Activated T-helper 1 cell treated with anti-CD3 and anti-CD28 coated beads, Interleukin-12 subunit alpha, Interleukin-12 subunit beta, Interleukin-2, Interleukin-4 antibody, amounts not matched to agents 30 ng/mL and 10 ng/mL and 1 ng/mL, durations not matched to agents 14 hours and 24 hours and 36 hours (primary cell): ENCODE measurements around the gene HDAC9. TPM values are rescaled to one million over a fixed set of nuclear protein-coding genes. Genes with fewer than 3 reads are reported as not detected.

Source experiments
- DNase-seq: peaks from one replicate; pipeline ENCODE4 v3.0.0; 2021; ENCODE audit warnings: low spot score
- H3K27ac Mint-ChIP-seq: one replicate; pipeline ENCODE4 v1.8.0; 2021; ENCODE audit warnings: mild to moderate bottlenecking, mixed read lengths
- H3K27me3 Mint-ChIP-seq: one replicate; pipeline ENCODE4 v1.8.0; 2022; ENCODE audit warnings: mild to moderate bottlenecking, moderate library complexity, mixed read lengths; ENCODE audit not compliant: insufficient read depth
- H3K36me3 Mint-ChIP-seq: one replicate; pipeline ENCODE4 v1.8.0; 2021; ENCODE audit warnings: low read depth, mixed read lengths
- H3K4me1 Mint-ChIP-seq: one replicate; pipeline ENCODE4 v1.8.0; 2021; ENCODE audit warnings: low read depth, mixed read lengths
- H3K4me3 Mint-ChIP-seq: one replicate; pipeline ENCODE4 v1.8.0; 2021; ENCODE audit warnings: mild to moderate bottlenecking, moderate library complexity, mixed read lengths
- H3K9me3 Mint-ChIP-seq: one replicate; pipeline ENCODE4 v1.8.0; 2021; ENCODE audit warnings: mixed read lengths
- intact Hi-C: fragments of 100-400 bp; cut with micrococcal nuclease; formaldehyde crosslinking; loops from one replicate; pipeline ENCODE4 v1.15.1; 2024
- total RNA-seq: library from RNA; stranded (reverse); gene quantifications from 2 replicates; pipeline ENCODE4 v1.2.3, GENCODE V29; 2022

HDAC9 gene
- total RNA-seq, 1 donor from 2014 or later: 0.86 TPM

DNA sequence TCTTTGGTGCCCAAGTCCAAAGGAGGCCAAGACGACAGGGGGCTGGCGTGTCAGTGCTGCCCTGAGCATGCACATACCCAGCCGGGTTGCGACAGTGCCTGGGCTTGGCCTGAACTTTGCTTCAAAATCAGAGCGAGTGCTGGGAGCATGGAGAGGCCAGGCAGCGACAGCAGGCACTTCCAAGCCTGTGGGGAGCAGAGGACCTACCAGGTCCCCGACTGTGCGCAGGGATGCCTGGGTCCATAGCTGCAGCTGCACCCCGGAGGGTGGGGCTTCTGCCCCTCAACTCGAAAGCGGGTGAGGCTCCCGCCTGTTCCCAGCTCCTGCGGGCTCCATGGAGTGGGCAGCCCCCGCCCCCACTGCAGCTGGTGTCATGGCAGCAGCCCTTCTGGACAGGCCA is 79.1 kb downstream of the HDAC9 start:
- Mint-ChIP-seq H3K27ac (no peak overlapping the region), H3K4me3 (no peak overlapping the region), H3K9me3 (no peaks in the 10 kb centered on the region), H3K27me3 (no peaks in the 10 kb centered on the region), H3K36me3 (no peaks in the 10 kb centered on the region), H3K4me1 (no peaks in the 10 kb centered on the region)
- DNase-seq: no peak
- intact Hi-C loops: loop anchor here (5.0 kb wide), 1 partner anchor 222 kb away; no protein-coding TSS in a partner anchor

- DNase-seq: no peak
Measured at GRCh38 chr7:18575622-18576572, 80.3 kb downstream of the HDAC9 start.

GRCh38 chr7:18577096-18577771 is 81.7 kb downstream of the HDAC9 start:
- Mint-ChIP-seq H3K36me3 (no peaks in the 10 kb centered on the region), H3K4me3 (no peak overlapping the region), H3K27me3 (no peaks in the 10 kb centered on the region), H3K27ac (no peak overlapping the region), H3K4me1 (no peaks in the 10 kb centered on the region), H3K9me3 (no peaks in the 10 kb centered on the region)
- DNase-seq: no peak
- intact Hi-C loops: loop anchor here (5.0 kb wide), 1 partner anchor 225 kb away; no protein-coding TSS in a partner anchor

More at GRCh38 chr7:18575622-18576572, 80.3 kb downstream of the HDAC9 start:
- H3K27ac Mint-ChIP-seq: no peak overlapping the region
- H3K36me3 Mint-ChIP-seq: no peaks in the 10 kb centered on the region
- no peaks in the 10 kb centered on the region for H3K27me3 Mint-ChIP-seq
- intact Hi-C loops: loop anchor here (5.0 kb wide), 1 partner anchor 224 kb away; no protein-coding TSS in a partner anchor
- no peaks in the 10 kb centered on the region for H3K9me3 Mint-ChIP-seq
- no peak overlapping the region for H3K4me3 Mint-ChIP-seq
- H3K4me1 Mint-ChIP-seq: no peaks in the 10 kb centered on the region

DNA sequence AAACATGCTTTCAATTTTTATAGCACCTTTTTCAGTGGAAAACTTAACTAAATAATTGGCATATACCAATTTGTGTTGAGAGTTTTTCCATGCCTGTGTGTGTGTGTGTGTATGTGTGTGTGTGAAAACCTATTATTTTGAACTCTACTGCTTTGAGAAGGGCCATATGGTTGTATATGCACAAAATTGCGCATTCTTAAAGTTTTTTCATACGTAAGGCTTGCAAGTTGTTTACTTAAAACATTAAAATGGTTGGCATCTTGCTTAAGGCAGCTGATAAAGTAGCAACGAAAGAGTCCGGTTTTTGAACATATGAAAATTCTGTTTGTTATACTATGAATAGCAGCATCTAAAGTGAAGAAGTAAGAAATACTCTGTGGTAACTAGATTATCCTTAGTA is 84.1 kb downstream of the HDAC9 start:
- Mint-ChIP-seq H3K36me3 (no peaks in the 10 kb centered on the region), H3K4me3 (no peak overlapping the region), H3K9me3 (no peaks in the 10 kb centered on the region), H3K27me3 (no peaks in the 10 kb centered on the region), H3K27ac (no peak overlapping the region), H3K4me1 (no peaks in the 10 kb centered on the region)
- intact Hi-C loops: loop anchor here (5.0 kb wide), 1 partner anchor 227 kb away; no protein-coding TSS in a partner anchor
- no peak for DNase-seq

DNA sequence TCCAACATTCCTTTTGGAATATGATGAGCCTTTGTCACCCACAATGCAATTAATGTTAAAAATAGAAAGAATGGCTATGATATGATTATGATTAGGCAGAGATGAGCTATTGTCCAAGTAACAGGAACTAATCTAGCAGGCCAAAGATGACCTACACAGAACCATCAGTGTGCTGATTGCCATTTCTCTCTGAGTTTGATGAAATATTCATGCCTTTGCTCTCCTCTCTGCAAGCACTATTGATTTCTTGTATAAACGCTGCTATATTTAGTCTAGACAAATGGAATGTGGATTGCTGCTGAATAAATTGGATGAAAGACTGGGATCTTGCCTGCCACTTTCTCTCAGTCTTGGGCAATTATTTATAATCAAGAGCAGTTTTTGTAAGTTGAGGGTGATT is 85.4 kb downstream of the HDAC9 start:
- Mint-ChIP-seq H3K9me3 (no peaks in the 10 kb centered on the region), H3K4me3 (no peak overlapping the region), H3K4me1 (no peaks in the 10 kb centered on the region), H3K27ac (no peak overlapping the region), H3K27me3 (no peaks in the 10 kb centered on the region), H3K36me3 (no peaks in the 10 kb centered on the region)
- no peak for DNase-seq
- intact Hi-C loops: no loop called here

DNA sequence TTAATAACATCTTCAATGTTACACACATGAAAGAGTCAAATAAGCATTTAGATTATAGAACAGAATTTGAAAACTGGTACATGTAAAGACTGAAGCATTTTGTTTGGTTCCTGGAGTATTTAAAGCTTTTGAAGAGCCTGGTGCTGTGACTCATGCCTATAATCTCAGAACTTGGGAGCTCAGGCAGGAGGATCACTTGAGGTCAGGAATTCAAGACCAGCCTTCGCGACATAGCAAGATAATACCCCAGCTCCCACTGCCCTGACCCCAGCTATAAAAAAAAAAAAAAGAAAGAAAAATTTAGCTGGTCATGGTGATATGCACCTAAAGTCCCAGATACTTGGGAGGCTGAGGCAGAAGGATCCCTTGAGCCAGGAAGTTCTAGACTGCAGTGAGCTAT is 87.8 kb downstream of the HDAC9 start:
- Mint-ChIP-seq H3K4me3 (no peak overlapping the region), H3K36me3 (no peaks in the 10 kb centered on the region), H3K27ac (no peak overlapping the region), H3K4me1 (no peaks in the 10 kb centered on the region), H3K27me3 (no peaks in the 10 kb centered on the region), H3K9me3 (no peaks in the 10 kb centered on the region)
- intact Hi-C loops: no loop called here
- DNase-seq: no peak

GRCh38 chr7:18590241-18590640 is 94.7 kb downstream of the HDAC9 start:
- H3K4me3 Mint-ChIP-seq: no peak overlapping the region
- H3K27me3 Mint-ChIP-seq: no peaks in the 10 kb centered on the region
- no peaks in the 10 kb centered on the region for H3K9me3 Mint-ChIP-seq
- H3K36me3 Mint-ChIP-seq: no peaks in the 10 kb centered on the region
- DNase-seq: no peak
- intact Hi-C loops: loop anchor here (1.0 to 5.0 kb wide), 3 partner anchors 76 to 1075 kb away; no protein-coding TSS in a partner anchor
- no peaks in the 10 kb centered on the region for H3K4me1 Mint-ChIP-seq
- H3K27ac Mint-ChIP-seq: no peak overlapping the region

DNA sequence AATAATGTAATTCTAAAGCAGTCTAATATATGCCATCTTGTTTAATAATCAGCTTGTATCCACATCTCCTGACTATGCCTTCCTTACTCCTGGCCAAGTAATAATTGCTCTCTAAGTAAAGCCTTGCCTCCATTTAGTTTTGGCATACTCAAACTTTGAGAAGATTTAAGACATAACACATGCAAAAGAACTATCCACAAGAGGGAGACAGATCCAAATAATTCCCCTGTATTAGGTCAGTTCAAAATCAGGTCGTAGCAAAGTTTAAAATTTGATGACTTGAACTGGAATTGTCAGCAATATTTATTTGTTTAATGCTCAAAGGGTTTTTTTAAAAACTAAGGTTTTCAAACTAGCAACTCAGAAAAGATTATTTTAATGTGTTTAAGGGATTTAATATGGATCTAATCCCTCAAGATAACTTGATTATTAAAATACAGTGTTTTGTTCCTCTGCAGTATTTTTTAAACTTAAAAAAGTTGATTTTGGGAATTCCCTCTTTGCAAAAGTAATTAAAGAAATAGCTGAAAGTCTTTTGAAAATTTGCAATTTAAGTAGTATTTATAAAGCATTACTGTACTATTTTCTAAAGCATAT is 95.3 kb downstream of the HDAC9 start:
- no peak for DNase-seq
- no peak overlapping the region for H3K4me3 Mint-ChIP-seq
- intact Hi-C loops: loop anchor here (1.0 to 5.0 kb wide), 3 partner anchors 75 to 1074 kb away; no protein-coding TSS in a partner anchor
- H3K36me3 Mint-ChIP-seq: no peaks in the 10 kb centered on the region
- H3K9me3 Mint-ChIP-seq: no peaks in the 10 kb centered on the region
- no peak overlapping the region for H3K27ac Mint-ChIP-seq
- H3K27me3 Mint-ChIP-seq: no peaks in the 10 kb centered on the region
- no peaks in the 10 kb centered on the region for H3K4me1 Mint-ChIP-seq

DNA sequence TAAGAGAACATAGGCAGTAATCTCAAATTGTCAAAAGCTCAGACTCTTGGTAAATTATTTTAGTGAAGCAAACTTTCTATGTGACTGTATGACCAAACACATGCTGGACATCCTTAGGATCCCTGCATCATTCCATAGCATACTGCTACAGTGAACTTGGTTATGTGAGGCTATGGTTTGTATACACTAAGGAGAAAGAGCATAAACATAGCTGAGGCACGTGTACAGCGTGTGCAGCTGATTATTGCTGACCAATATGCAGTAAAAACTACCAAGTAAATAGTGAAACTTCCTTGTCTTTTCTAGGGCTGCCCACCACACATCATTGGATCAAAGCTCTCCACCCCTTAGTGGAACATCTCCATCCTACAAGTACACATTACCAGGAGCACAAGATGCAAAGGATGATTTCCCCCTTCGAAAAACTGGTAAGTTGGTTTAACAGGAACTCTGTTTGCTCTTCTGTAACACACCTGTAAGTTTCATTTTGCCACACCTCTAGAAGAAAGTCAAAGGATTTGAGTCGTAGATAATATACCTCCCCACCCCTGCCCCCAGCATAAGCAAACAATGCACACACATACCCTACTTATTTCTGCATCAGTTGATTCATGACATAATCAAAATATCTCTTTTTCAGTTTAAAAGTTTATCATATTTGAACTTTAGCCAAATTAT is 98.2 kb downstream of the HDAC9 start:
- no peaks in the 10 kb centered on the region for H3K36me3 Mint-ChIP-seq
- no peak for DNase-seq
- intact Hi-C loops: loop anchor here (5.0 kb wide), 1 partner anchor 459 kb away; no protein-coding TSS in a partner anchor
- no peaks in the 10 kb centered on the region for H3K27me3 Mint-ChIP-seq
- H3K4me1 Mint-ChIP-seq: no peaks in the 10 kb centered on the region
- no peak overlapping the region for H3K4me3 Mint-ChIP-seq
- no peaks in the 10 kb centered on the region for H3K9me3 Mint-ChIP-seq
- no peak overlapping the region for H3K27ac Mint-ChIP-seq

- intact Hi-C loops: no loop called here
- no peaks in the 10 kb centered on the region for H3K4me1 Mint-ChIP-seq
- no peak overlapping the region for H3K27ac Mint-ChIP-seq
- no peaks in the 10 kb centered on the region for H3K27me3 Mint-ChIP-seq
- no peak for DNase-seq
- H3K9me3 Mint-ChIP-seq: peaks cover 15% of the 10 kb centered on the region
- H3K4me3 Mint-ChIP-seq: no peak overlapping the region
- H3K36me3 Mint-ChIP-seq: no peaks in the 10 kb centered on the region
Measured at GRCh38 chr7:18597754-18598153, 102.2 kb downstream of the HDAC9 start.

DNA sequence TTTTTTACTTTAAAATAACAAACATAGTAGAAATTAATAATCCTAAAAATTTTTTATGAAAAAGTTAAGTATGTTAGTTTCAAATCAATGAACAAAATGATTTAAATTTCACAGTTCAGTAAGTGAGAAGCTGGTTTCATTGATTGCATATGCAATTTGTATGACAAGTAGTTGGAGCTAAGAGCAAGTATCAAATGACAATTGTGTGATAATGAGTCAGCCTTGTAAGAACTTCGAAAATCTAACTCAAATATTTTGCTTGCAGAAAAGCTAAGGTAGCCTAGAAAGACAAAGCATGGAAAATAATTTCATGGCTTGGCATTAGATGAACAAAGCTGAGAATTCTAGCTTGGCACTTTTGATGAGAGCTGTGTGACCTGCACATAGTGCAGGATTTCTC is 111.5 kb downstream of the HDAC9 start:
- Mint-ChIP-seq H3K27me3 (peaks cover 1% of the 10 kb centered on the region), H3K36me3 (no peaks in the 10 kb centered on the region), H3K4me1 (no peaks in the 10 kb centered on the region), H3K9me3 (peaks cover 26% of the 10 kb centered on the region), H3K27ac (no peak overlapping the region), H3K4me3 (no peak overlapping the region)
- intact Hi-C loops: no loop called here
- no peak for DNase-seq

- H3K4me3 Mint-ChIP-seq: no peak overlapping the region
- H3K36me3 Mint-ChIP-seq: no peaks in the 10 kb centered on the region
- no peaks in the 10 kb centered on the region for H3K4me1 Mint-ChIP-seq
- H3K27ac Mint-ChIP-seq: no peak overlapping the region
- intact Hi-C loops: no loop called here
- H3K9me3 Mint-ChIP-seq: no peaks in the 10 kb centered on the region
- H3K27me3 Mint-ChIP-seq: no peaks in the 10 kb centered on the region
- DNase-seq: no peak
Measured at GRCh38 chr7:18610331-18610948, 114.9 kb downstream of the HDAC9 start.
